Measurements from ENCODE around the gene RPS15. TPM values are rescaled to one million over a fixed set of nuclear protein-coding genes. Genes with fewer than 3 reads are reported as not detected.

Gene RPS15
- total and polyA plus RNA-seq, 2 donors (not counting 3 experiments of a cell fraction or from before 2014, with no cell fraction given), result 1,260 to 3,270 TPM

GRCh38 chr19:1397838-1398237, 40.4 kb upstream of the RPS15 start:
- Histone ChIP-seq H3K4me1 (ENCODE audit: control insufficient read depth, extremely low read depth, insufficient read depth, low read length) (peaks cover 12% of the 10 kb centered on the region), H3K9me3 (replicated peaks; ENCODE audit: control insufficient read depth, insufficient read depth, low read length) (no peaks in the 10 kb centered on the region), H3K79me2 (ENCODE audit: control insufficient read depth, insufficient read depth, low read length) (no peaks in the 10 kb centered on the region), H3K36me3 (ENCODE audit: control insufficient read depth in 2 of 2, extremely low read depth in 1 of 2, insufficient read depth in 2 of 2, low read length in 2 of 2) (peaks cover 0 to 3% of the 10 kb centered on the region in 2 experiments), H2AFZ (ENCODE audit: low read depth, low read length) (no peak overlapping the region), H3K27me3 (ENCODE audit: control insufficient read depth in 2 of 2, insufficient read depth in 2 of 2, low read length in 2 of 2) (no peaks in the 10 kb centered on the region), H3K27ac (ENCODE audit: insufficient read depth, low read depth, low read length) (no peak overlapping the region), H3K4me3 (replicated peaks in 1 of 3; ENCODE audit: insufficient read depth in 1 of 3, low read depth in 1 of 3, low read length in 3 of 3) (no peak overlapping the region), H3K9me1 (replicated peaks; ENCODE audit: control insufficient read depth, extremely low read depth, insufficient read depth, low read length) (no peaks in the 10 kb centered on the region), H4K20me1 (replicated peaks; ENCODE audit: control insufficient read depth, extremely low read depth, insufficient read depth, low read length) (no peaks in the 10 kb centered on the region), H3K9ac (replicated peaks; ENCODE audit: extremely low read depth, insufficient read depth, low read length) (no peak overlapping the region), H3K4me2 (ENCODE audit: insufficient read depth, low read length) (no peak overlapping the region)
- intact Hi-C loops (cut with micrococcal nuclease) (no loop called here), dilution Hi-C loops (cut with MboI; ENCODE audit: extremely low pct_ligation_motif_present, low sequenced_read_pairs) (no loop called here)
- FAIRE-seq (no peak), DNase-seq (ENCODE audit: low read depth, low spot score) (no peak)
- BruUV-seq (replicated peaks), result no TSS peak
- ChIA-PET CTCF (interaction anchor here (0.8 kb wide), 1 partner anchor 153 kb away, joined by 4 read pairs; no protein-coding TSS in a partner anchor), POLR2A (no interaction called here)
- no peak for TF ChIP-seq POLR2AphosphoS5 (IDR thresholded peaks at IDR 0.05; ENCODE audit: insufficient read depth, low read depth, low read length)
- TF ChIP-seq GATA2 (IDR thresholded peaks at IDR 0.05; ENCODE audit: insufficient read depth, insufficient read length, low read depth, low read length), result no peak
- no peak for TF ChIP-seq CTCF (IDR thresholded peaks at IDR 0.05; ENCODE audit: extremely low read depth in 1 of 2, insufficient read depth in 1 of 2, low read depth in 1 of 2, low read length in 2 of 2)
- no peak for TF ChIP-seq EZH2 (IDR thresholded peaks at IDR 0.05; ENCODE audit: borderline replicate concordance, low read depth, low read length, severe bottlenecking)
- TF ChIP-seq FOS (IDR thresholded peaks at IDR 0.05; ENCODE audit: borderline replicate concordance, insufficient read depth, low read length), result no peak
- no peak for TF ChIP-seq POLR2A (IDR thresholded peaks at IDR 0.05; ENCODE audit: low read depth, low read length)
- no peak for TF ChIP-seq JUN (IDR thresholded peaks at IDR 0.05; ENCODE audit: borderline replicate concordance, insufficient read depth, insufficient read length, low read depth)
- TF ChIP-seq MYC (IDR thresholded peaks at IDR 0.05; ENCODE audit: low read depth, low read length), result no peak
- TF ChIP-seq MAX (IDR thresholded peaks at IDR 0.05; ENCODE audit: insufficient read depth, insufficient read length), result no peak
